Natural killer cell treated with Interleukin-12 subunit alpha and Interleukin-12 subunit beta and Interleukin-15 and Interleukin-18, amount 100 ng/mL, for 72 hours (primary cell): Measurements from ENCODE around the gene LEKR1. TPM values are rescaled to one million over a fixed set of nuclear protein-coding genes. Genes with fewer than 3 reads are reported as not detected.

Experiments used
- ATAC-seq, 2 donors: fragments of 150-1000 bp; cut with Tn5 transposase in 1 of 2; sonication (Bioruptor Pico), chemical (Tn5 transposase) in 1 of 2; 2 replicates each; pipeline ENCODE4 v1.10.0; 2021
- DNase-seq: peaks from one replicate; pipeline ENCODE4 v3.0.0; 2022; ENCODE audit warnings: low spot score
- H3K27ac Mint-ChIP-seq, 2 donors: 1 replicate in 1 of 2; 2 replicates in 1 of 2; pipeline ENCODE4 v1.8.0; 2022; ENCODE audit warnings: mixed read lengths in 2 of 2, mild to moderate bottlenecking in 1 of 2, moderate library complexity in 1 of 2
- H3K27me3 Mint-ChIP-seq, 2 donors: 1 replicate in 1 of 2; 2 replicates in 1 of 2; pipeline ENCODE4 v1.8.0; 2022; ENCODE audit warnings: mixed read lengths in 2 of 2
- H3K36me3 Mint-ChIP-seq: one replicate; pipeline ENCODE4 v1.8.0; 2022; ENCODE audit warnings: mixed read lengths
- H3K4me1 Mint-ChIP-seq, 2 donors: 1 replicate in 1 of 2; 2 replicates in 1 of 2; pipeline ENCODE4 v1.8.0; 2022; ENCODE audit warnings: low read depth in 2 of 2, mixed read lengths in 2 of 2, mild to moderate bottlenecking in 1 of 2
- H3K4me3 Mint-ChIP-seq: one replicate; pipeline ENCODE4 v1.8.0; 2022; ENCODE audit warnings: mixed read lengths
- H3K9me3 Mint-ChIP-seq: 2 replicates; pipeline ENCODE4 v1.8.0; 2022; ENCODE audit warnings: mixed read lengths
- total RNA-seq, 2 donors: library from RNA; stranded (reverse); gene quantifications; one replicate each; pipeline ENCODE4 v1.2.3, GENCODE V29; 2022

The LEKR1 gene
- total RNA-seq, 2 donors from 2014 or later: 0.43 to 1.3 TPM

DNA sequence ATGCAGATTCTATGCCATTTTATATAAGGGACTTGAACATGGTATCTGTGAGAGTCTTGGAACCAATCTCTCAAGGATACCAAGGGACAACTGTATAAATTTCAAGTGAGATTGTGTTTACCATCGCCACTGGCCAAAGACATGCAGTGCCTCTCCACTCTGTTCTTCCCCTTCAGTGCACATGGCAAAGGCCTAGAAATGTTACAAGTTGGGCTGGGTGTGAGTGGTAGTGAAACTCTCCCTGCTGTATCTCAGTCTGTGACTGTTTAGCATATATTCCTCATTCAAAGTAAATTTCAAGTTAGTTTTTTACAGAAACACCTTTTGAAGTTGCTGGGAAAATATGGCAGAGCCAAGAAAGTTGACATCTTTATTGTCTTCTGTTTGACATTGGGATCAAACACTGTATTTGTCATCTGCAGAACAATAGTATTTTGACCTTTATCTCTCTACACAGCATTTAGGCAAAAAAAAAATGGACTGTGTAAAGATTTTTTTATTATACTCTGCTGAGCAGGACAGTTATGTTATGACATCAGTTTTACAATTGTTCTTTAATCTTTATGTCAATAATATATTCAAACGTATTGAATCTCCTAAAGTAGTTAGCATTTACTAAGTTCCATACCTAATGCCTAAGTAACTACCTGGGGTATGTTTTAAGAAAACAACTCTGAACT lies 232.4 kb downstream of the LEKR1 start:
- DNase-seq (no peak), ATAC-seq (no peak)
- Mint-ChIP-seq H3K27ac (no peak overlapping the region), H3K4me1 (peaks cover 0 to 7% of the 10 kb centered on the region in 2 donors), H3K36me3 (no peaks in the 10 kb centered on the region), H3K9me3 (no peaks in the 10 kb centered on the region), H3K27me3 (peaks cover 19 to 41% of the 10 kb centered on the region in 2 donors), H3K4me3 (no peak overlapping the region)

DNA sequence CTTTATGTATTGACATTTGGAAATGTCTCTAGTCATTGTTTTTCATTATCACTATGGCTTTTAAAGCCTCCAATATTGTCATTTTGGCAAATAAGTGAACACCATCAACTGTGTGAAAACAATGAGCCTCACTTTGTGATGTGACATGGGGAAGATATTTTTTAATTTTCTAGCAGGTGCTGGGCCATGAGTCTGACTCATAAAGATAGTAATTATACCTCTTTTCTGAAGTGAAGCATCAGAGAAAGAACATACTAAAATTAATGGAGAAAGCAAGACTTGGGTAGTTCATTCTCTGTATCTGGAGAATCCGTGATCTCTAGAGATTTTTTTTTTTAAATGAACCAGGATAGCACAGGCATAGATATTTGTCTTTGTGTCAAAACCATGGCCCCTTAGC lies 233.0 kb downstream of the LEKR1 start:
- no peak overlapping the region for H3K4me3 Mint-ChIP-seq
- H3K27ac Mint-ChIP-seq: no peak overlapping the region
- peaks cover 19 to 41% of the 10 kb centered on the region in 2 donors for H3K27me3 Mint-ChIP-seq
- H3K9me3 Mint-ChIP-seq: no peaks in the 10 kb centered on the region
- H3K4me1 Mint-ChIP-seq: peaks cover 0 to 7% of the 10 kb centered on the region in 2 donors
- H3K36me3 Mint-ChIP-seq: no peaks in the 10 kb centered on the region
- DNase-seq (no peak), ATAC-seq (no peak)

DNA sequence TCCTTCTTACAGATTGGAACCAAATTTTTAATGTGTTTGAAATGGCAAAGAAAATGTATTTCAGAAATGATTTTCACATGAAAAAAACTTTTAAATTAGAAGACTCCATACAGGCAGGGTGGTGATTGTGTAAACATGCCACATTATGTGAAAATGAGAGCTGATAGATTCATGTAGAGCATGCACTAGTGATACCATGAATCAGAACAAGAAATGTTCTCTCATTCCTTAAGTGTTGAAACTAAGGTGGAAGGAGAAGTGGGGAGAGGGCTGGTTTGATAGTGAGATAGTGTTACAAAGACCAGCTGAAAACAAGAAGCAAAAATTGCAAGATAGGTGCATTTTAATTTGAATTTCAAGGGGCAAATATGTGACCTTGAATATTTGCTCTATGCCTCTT lies 233.5 kb downstream of the LEKR1 start:
- DNase-seq (no peak), ATAC-seq (peak in 1 of 2 donors; percentile 75)
- H3K4me3 Mint-ChIP-seq: no peak overlapping the region
- H3K4me1 Mint-ChIP-seq: peaks cover 0 to 7% of the 10 kb centered on the region in 2 donors
- no peak overlapping the region for H3K27ac Mint-ChIP-seq
- no peaks in the 10 kb centered on the region for H3K36me3 Mint-ChIP-seq
- H3K9me3 Mint-ChIP-seq: no peaks in the 10 kb centered on the region
- peaks cover 19 to 41% of the 10 kb centered on the region in 2 donors for H3K27me3 Mint-ChIP-seq

DNA sequence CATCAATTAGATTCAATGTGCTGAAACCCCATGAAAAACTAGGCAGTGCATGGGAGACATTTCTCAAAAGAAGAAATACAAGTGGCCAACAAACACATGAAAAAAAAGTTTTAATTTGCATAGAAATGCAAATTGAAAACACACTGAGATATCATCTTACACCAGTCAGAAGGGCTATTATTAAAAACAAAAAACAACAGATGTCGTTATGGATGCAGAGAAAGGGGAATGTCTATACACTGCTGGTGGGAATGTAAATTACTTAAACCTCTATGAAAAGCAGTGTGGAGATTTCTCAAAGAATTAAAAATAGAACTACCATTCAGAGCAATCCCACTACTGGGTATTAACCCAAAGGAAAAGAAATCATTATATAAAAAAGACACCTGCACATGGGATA lies 235.1 kb downstream of the LEKR1 start:
- no peaks in the 10 kb centered on the region for H3K36me3 Mint-ChIP-seq
- H3K4me1 Mint-ChIP-seq: peaks cover 0 to 7% of the 10 kb centered on the region in 2 donors
- peaks cover 19 to 41% of the 10 kb centered on the region in 2 donors for H3K27me3 Mint-ChIP-seq
- no peak overlapping the region for H3K27ac Mint-ChIP-seq
- H3K4me3 Mint-ChIP-seq: no peak overlapping the region
- DNase-seq (no peak), ATAC-seq (no peak)
- H3K9me3 Mint-ChIP-seq: no peaks in the 10 kb centered on the region

- no peaks in the 10 kb centered on the region for H3K36me3 Mint-ChIP-seq
- no peak for DNase-seq
- no peaks in the 10 kb centered on the region for H3K9me3 Mint-ChIP-seq
- H3K27ac Mint-ChIP-seq: no peak overlapping the region
- no peak overlapping the region for H3K4me3 Mint-ChIP-seq
- H3K4me1 Mint-ChIP-seq: peaks cover 11 to 17% of the 10 kb centered on the region in 2 donors
- peaks cover 17 to 41% of the 10 kb centered on the region in 2 donors for H3K27me3 Mint-ChIP-seq
- no peak for ATAC-seq
Observed at GRCh38 chr3:157063469-157063868, 237.3 kb downstream of the LEKR1 start.

- no peak for DNase-seq
- Mint-ChIP-seq H3K4me3 (no peak overlapping the region), H3K27ac (no peak overlapping the region), H3K36me3 (no peaks in the 10 kb centered on the region), H3K4me1 (peaks cover 11 to 17% of the 10 kb centered on the region in 2 donors), H3K27me3 (peaks cover 17 to 40% of the 10 kb centered on the region in 2 donors), H3K9me3 (no peaks in the 10 kb centered on the region)
- ATAC-seq: no peak
Observed at GRCh38 chr3:157063926-157064325, 237.8 kb downstream of the LEKR1 start.

DNA sequence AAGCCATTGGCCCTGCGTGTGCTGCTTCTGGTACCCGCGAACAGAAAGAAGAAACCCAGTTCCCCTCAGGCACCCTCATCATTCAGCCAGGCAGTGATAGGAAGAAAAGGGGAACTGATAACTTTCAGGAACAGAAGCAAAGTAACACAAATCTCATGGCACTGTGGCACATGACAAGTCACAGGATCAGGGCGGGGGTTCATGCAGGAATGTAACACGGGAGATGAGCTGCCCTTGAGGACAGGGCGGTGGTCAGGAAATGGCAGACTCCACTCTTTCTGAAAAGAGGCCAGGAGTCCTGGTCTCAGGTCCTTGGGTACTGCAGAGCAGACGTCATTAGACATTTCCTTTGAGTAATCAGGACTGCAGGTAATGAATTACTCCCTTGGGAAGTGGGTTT lies 238.2 kb downstream of the LEKR1 start:
- Mint-ChIP-seq H3K27me3 (peaks cover 14 to 35% of the 10 kb centered on the region in 2 donors), H3K4me3 (no peak overlapping the region), H3K36me3 (no peaks in the 10 kb centered on the region), H3K4me1 (peaks cover 11 to 13% of the 10 kb centered on the region in 2 donors), H3K9me3 (no peaks in the 10 kb centered on the region), H3K27ac (no peak overlapping the region)
- DNase-seq (no peak), ATAC-seq (no peak)

GRCh38 chr3:157065201-157065600 lies 239.0 kb downstream of the LEKR1 start:
- peaks cover 11% of the 10 kb centered on the region in 2 donors for H3K4me1 Mint-ChIP-seq
- H3K4me3 Mint-ChIP-seq: no peak overlapping the region
- no peak overlapping the region for H3K27ac Mint-ChIP-seq
- no peaks in the 10 kb centered on the region for H3K9me3 Mint-ChIP-seq
- peaks cover 9 to 27% of the 10 kb centered on the region in 2 donors for H3K27me3 Mint-ChIP-seq
- DNase-seq (no peak), ATAC-seq (no peak)
- no peaks in the 10 kb centered on the region for H3K36me3 Mint-ChIP-seq

GRCh38 chr3:157066335-157067098 lies 240.4 kb downstream of the LEKR1 start:
- no peak for DNase-seq
- H3K4me1 Mint-ChIP-seq: peaks cover 11 to 12% of the 10 kb centered on the region in 2 donors
- no peak overlapping the region for H3K27ac Mint-ChIP-seq
- H3K36me3 Mint-ChIP-seq: no peaks in the 10 kb centered on the region
- ATAC-seq: no peak
- H3K9me3 Mint-ChIP-seq: no peaks in the 10 kb centered on the region
- no peak overlapping the region for H3K4me3 Mint-ChIP-seq
- H3K27me3 Mint-ChIP-seq: peaks cover 6 to 19% of the 10 kb centered on the region in 2 donors

- DNase-seq (no peak), ATAC-seq (peak; percentile 34 to 51)
- H3K27ac Mint-ChIP-seq: no peak overlapping the region
- H3K36me3 Mint-ChIP-seq: no peaks in the 10 kb centered on the region
- no peaks in the 10 kb centered on the region for H3K9me3 Mint-ChIP-seq
- peaks cover 6 to 18% of the 10 kb centered on the region in 2 donors for H3K27me3 Mint-ChIP-seq
- H3K4me3 Mint-ChIP-seq: no peak overlapping the region
- peaks cover 11 to 16% of the 10 kb centered on the region in 2 donors for H3K4me1 Mint-ChIP-seq
Observed at GRCh38 chr3:157067114-157067513, 241.0 kb downstream of the LEKR1 start.

DNA sequence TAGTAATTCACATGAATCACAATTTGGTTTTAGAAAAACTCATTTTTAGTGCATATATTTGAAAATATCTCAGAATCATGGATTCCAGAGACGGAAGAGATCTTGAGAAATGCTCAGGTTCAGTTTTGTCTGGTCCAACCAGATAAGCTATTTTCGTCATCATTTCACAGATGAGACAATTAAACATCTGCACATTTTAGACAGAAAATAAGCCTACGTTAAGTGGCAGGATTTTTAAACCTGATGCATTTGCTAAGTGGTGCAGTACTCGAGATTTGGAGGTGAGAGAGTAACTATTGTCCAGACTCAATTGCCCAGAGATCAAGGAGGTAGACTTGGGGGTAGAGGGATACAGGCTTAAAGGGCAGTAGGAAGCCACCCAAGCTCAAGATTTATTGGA lies 243.3 kb downstream of the LEKR1 start:
- ATAC-seq (no peak), DNase-seq (no peak)
- H3K36me3 Mint-ChIP-seq: no peaks in the 10 kb centered on the region
- H3K4me1 Mint-ChIP-seq: peaks cover 11 to 16% of the 10 kb centered on the region in 2 donors
- no peak overlapping the region for H3K27ac Mint-ChIP-seq
- no peak overlapping the region for H3K4me3 Mint-ChIP-seq
- no peaks in the 10 kb centered on the region for H3K9me3 Mint-ChIP-seq
- H3K27me3 Mint-ChIP-seq: peaks cover 4 to 7% of the 10 kb centered on the region in 2 donors

DNA sequence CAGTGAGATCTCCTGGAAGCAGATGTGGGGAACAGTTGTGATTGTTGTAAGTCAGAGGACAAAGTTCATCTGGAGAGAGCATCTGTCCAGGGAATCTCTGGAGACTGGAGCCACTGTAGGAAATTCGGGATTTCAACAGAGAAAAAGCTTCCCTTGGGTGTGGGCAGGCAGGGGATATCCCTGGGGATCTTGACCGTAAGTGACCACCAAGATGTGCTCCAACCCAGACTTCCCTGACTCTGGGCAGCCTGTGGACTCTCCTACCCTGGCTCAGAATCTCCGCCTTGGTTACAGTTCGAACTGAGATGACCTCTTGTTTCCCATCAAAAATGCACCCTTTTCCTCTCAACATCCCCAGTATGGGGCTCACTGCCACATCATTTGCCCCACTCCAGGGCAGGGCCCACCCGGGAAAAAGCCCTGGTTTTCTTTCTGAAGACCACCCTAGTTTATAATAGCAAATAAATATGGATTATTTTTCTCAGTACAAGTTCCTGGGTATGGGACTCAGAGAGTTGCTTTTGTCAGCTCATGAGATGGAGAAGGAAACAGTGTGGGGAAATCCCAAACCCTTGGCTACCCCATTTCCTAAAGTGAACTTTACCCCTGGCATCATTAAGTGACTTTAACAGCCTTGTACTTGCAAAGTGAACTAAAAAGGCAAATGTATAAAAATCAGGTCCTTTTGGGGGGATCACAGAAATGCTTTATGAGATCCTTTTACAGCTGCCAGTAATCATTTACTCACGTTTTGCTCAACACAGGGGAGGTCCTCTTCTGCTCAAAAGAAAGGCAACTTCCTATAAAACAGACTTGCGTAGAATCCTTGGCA lies 243.9 kb downstream of the LEKR1 start:
- Mint-ChIP-seq H3K27ac (no peak overlapping the region), H3K4me1 (peaks cover 11 to 16% of the 10 kb centered on the region in 2 donors), H3K9me3 (no peaks in the 10 kb centered on the region), H3K27me3 (peaks cover 6 to 7% of the 10 kb centered on the region in 2 donors), H3K4me3 (no peak overlapping the region), H3K36me3 (no peaks in the 10 kb centered on the region)
- DNase-seq: no peak
- no peak for ATAC-seq

DNA sequence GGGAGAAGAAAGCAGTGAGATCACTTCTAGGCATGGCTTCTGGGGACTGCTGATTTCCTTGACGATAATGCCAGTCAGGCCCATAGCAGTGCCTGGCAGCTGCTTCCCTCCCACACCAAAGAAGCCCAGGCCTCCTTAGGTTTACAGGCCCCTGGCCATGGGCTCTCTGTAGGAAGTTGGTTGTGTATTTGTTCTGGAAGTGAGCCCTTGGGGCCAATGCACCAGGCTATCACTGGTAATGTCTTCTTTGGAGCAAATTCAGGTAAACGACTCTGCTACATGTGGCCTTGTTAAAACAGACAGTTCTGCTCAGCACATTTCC lies 244.5 kb downstream of the LEKR1 start:
- no peak for DNase-seq
- H3K27ac Mint-ChIP-seq: no peak overlapping the region
- H3K36me3 Mint-ChIP-seq: no peaks in the 10 kb centered on the region
- no peak overlapping the region for H3K4me3 Mint-ChIP-seq
- no peaks in the 10 kb centered on the region for H3K9me3 Mint-ChIP-seq
- peaks cover 11 to 16% of the 10 kb centered on the region in 2 donors for H3K4me1 Mint-ChIP-seq
- peaks cover 7 to 11% of the 10 kb centered on the region in 2 donors for H3K27me3 Mint-ChIP-seq
- ATAC-seq: peak in 1 of 2 donors; percentile 13
